Osteocyte (in vitro differentiated cells): Measurements from ENCODE around the gene MDM2. TPM values are rescaled to one million over a fixed set of nuclear protein-coding genes. Genes with fewer than 3 reads are reported as not detected.

Source experiments
- DNase-seq: peaks from one replicate; pipeline ENCODE4 v3.0.0; 2021; ENCODE audit warnings: mixed read lengths; ENCODE audit not compliant: unreplicated experiment; ENCODE audit errors: extremely low spot score
- H3K27ac Mint-ChIP-seq: one replicate; pipeline ENCODE4 v1.8.0; 2021; ENCODE audit warnings: mild to moderate bottlenecking, mixed read lengths; ENCODE audit not compliant: unreplicated experiment
- H3K27me3 Mint-ChIP-seq: one replicate; pipeline ENCODE4 v1.8.0; 2021; ENCODE audit warnings: mixed read lengths; ENCODE audit not compliant: unreplicated experiment
- H3K36me3 Mint-ChIP-seq: one replicate; pipeline ENCODE4 v1.8.0; 2021; ENCODE audit warnings: mixed read lengths; ENCODE audit not compliant: unreplicated experiment
- H3K4me1 Mint-ChIP-seq: one replicate; pipeline ENCODE4 v1.8.0; 2021; ENCODE audit warnings: mixed read lengths; ENCODE audit not compliant: unreplicated experiment
- H3K4me3 Mint-ChIP-seq: one replicate; pipeline ENCODE4 v1.8.0; 2021; ENCODE audit warnings: mild to moderate bottlenecking, moderate library complexity, mixed read lengths; ENCODE audit not compliant: unreplicated experiment
- H3K9me3 Mint-ChIP-seq: one replicate; pipeline ENCODE4 v1.8.0; 2021; ENCODE audit warnings: mixed read lengths; ENCODE audit not compliant: unreplicated experiment
- total RNA-seq: library from RNA; stranded (reverse); gene quantifications from 2 replicates; pipeline ENCODE4 v1.2.1, GENCODE V29; 2021
- TF ChIP-seq, protein P1 (sequence below): fragments of 200-600 bp; sonication (generic); IDR thresholded peaks from 2 replicates; pipeline ENCODE4 v1.5.0; 2021; ENCODE audit warnings: antibody characterized with exemption, mild to moderate bottlenecking, moderate library complexity

MDM2 gene
- total RNA-seq, 1 donor from 2014 or later: 131 TPM

DNA sequence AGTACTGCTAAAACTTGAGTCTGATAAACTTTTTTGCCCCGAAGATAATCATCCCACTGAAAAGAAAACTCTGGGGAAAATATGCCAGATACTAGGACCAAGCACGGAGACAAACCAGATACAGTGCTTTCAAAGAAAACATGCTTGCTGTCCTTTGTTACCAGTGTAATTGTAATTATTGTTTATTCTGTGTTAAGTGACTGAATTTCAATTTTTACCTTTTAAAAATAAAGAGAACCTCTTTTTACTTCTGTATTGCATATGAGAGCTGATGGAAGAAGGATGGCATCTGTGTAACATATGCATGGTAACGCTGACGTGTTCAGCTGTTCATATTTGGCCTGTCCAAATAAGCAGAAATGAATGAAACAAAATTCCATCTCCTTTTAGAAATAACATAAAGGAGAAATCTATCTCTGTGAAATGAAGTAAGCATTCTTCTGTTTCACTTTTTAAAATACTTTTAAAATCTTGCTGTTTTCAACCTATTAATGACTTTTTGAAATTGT, 39.5 kb upstream of the MDM2 start:
- peaks cover 14% of the 10 kb centered on the region for H3K36me3 Mint-ChIP-seq
- TF ChIP-seq, protein P1, sequence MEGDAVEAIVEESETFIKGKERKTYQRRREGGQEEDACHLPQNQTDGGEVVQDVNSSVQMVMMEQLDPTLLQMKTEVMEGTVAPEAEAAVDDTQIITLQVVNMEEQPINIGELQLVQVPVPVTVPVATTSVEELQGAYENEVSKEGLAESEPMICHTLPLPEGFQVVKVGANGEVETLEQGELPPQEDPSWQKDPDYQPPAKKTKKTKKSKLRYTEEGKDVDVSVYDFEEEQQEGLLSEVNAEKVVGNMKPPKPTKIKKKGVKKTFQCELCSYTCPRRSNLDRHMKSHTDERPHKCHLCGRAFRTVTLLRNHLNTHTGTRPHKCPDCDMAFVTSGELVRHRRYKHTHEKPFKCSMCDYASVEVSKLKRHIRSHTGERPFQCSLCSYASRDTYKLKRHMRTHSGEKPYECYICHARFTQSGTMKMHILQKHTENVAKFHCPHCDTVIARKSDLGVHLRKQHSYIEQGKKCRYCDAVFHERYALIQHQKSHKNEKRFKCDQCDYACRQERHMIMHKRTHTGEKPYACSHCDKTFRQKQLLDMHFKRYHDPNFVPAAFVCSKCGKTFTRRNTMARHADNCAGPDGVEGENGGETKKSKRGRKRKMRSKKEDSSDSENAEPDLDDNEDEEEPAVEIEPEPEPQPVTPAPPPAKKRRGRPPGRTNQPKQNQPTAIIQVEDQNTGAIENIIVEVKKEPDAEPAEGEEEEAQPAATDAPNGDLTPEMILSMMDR: no peak
- no peak for DNase-seq
- no peaks in the 10 kb centered on the region for H3K9me3 Mint-ChIP-seq
- H3K4me1 Mint-ChIP-seq: no peaks in the 10 kb centered on the region
- no peak overlapping the region for H3K27ac Mint-ChIP-seq
- no peaks in the 10 kb centered on the region for H3K27me3 Mint-ChIP-seq
- H3K4me3 Mint-ChIP-seq: no peak overlapping the region

DNA sequence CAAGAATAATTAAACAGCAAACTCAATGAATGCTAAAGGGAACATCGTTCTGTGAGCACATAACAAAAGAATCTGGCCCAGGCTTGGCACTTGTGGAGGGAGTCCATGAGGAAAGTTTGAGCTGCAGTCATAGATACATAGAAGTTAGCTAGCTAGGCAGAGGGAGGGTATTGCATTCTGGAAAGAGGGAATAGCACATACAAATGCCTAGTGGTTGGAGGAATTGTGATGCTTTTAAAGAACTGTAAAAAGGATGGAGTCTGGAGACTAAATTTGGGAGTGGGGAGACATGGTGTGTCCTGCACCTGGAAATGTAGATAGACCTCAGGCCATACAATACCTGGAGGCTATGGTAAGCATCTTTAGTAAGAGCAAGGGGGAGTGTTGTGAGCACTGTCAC, 38.0 kb upstream of the MDM2 start:
- Mint-ChIP-seq H3K9me3 (no peaks in the 10 kb centered on the region), H3K36me3 (peaks cover 6% of the 10 kb centered on the region), H3K4me1 (no peaks in the 10 kb centered on the region), H3K27ac (no peak overlapping the region), H3K4me3 (no peak overlapping the region), H3K27me3 (no peaks in the 10 kb centered on the region)
- TF ChIP-seq, protein P1: no peak
- no peak for DNase-seq

DNA sequence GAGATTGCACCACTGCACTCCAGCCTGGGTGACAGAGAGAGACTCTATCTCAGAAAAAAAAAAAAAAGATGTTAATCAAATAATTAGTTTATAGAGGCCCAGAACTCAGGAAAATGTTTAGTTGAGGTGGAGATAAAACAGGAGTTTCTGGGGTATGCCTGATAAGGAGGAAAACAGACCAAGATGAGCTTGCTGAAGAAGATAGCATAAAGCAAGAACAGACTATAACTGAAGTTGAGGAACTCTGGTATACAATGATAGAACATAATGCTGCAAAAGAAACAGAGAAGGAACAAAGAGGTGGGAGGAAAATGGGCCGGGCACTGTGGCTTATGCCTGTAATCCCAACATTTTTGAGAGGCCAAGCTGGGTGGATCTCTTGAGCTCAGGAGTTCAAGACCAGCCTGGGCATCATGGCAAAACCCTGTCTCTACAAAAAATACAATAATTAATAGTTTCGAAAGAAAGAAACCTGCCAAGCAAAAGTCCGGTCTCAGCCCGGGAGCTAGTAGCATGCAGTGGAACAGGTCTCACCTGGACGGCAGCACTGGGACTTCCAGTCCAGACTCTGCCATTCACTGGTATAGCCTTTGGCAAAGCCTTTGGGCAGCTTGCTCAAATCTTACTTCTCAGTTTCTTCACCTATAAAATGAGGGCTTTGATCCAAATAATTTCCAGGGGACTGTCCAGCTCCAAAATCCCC, 36.6 kb upstream of the MDM2 start:
- no peaks in the 10 kb centered on the region for H3K9me3 Mint-ChIP-seq
- TF ChIP-seq, protein P1: no peak
- no peak for DNase-seq
- no peaks in the 10 kb centered on the region for H3K27me3 Mint-ChIP-seq
- peaks cover 6% of the 10 kb centered on the region for H3K36me3 Mint-ChIP-seq
- no peak overlapping the region for H3K4me3 Mint-ChIP-seq
- H3K4me1 Mint-ChIP-seq: no peaks in the 10 kb centered on the region
- H3K27ac Mint-ChIP-seq: no peak overlapping the region

DNA sequence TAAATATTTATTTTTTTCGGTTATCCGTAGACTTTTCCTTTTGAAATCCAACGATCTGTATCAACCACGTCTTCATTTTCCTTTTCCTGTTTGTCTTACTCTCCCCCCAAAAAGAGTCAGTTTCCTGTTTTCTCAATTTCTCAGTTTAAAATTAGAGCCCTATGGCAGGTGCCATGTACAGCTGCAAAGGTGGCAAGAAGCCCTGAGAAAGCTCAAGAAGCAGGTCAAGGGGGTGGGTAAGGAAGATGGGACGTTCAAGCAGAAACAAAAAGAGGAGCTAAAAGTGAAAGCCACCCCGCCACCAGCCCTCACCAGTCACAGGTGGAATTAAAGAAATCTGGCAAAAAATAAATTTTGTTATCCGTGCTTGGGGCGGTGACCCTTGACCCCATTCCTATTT, 35.3 kb upstream of the MDM2 start:
- H3K4me3 Mint-ChIP-seq: no peak overlapping the region
- DNase-seq: no peak
- no peaks in the 10 kb centered on the region for H3K27me3 Mint-ChIP-seq
- H3K9me3 Mint-ChIP-seq: no peaks in the 10 kb centered on the region
- H3K27ac Mint-ChIP-seq: no peak overlapping the region
- H3K4me1 Mint-ChIP-seq: no peaks in the 10 kb centered on the region
- TF ChIP-seq, protein P1: no peak
- H3K36me3 Mint-ChIP-seq: peaks cover 2% of the 10 kb centered on the region

DNA sequence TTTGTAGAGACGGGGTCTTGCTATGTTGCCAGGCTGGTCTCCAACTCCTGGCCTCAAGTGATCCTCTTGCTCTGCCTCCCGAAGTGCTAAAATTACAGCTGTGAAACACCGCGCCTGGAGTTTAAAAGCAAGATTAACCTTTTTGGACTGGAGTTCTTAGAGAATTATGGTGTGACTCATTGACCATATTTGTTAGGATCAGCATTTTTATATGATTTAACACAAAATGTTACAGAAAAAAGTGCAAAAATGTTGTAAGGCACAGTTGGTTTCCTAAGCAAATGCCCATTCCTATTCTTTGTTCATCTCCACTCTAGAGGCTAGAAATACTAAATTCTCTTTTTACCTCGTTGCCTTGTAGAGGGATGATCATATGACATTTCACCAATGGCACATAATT, 34.4 kb upstream of the MDM2 start:
- H3K27me3 Mint-ChIP-seq: no peaks in the 10 kb centered on the region
- H3K9me3 Mint-ChIP-seq: no peaks in the 10 kb centered on the region
- no peak overlapping the region for H3K4me3 Mint-ChIP-seq
- H3K36me3 Mint-ChIP-seq: peaks cover 2% of the 10 kb centered on the region
- TF ChIP-seq, protein P1: no peak
- no peaks in the 10 kb centered on the region for H3K4me1 Mint-ChIP-seq
- no peak for DNase-seq
- H3K27ac Mint-ChIP-seq: no peak overlapping the region
